ENCODE results near the gene SLC22A13.

DNA sequence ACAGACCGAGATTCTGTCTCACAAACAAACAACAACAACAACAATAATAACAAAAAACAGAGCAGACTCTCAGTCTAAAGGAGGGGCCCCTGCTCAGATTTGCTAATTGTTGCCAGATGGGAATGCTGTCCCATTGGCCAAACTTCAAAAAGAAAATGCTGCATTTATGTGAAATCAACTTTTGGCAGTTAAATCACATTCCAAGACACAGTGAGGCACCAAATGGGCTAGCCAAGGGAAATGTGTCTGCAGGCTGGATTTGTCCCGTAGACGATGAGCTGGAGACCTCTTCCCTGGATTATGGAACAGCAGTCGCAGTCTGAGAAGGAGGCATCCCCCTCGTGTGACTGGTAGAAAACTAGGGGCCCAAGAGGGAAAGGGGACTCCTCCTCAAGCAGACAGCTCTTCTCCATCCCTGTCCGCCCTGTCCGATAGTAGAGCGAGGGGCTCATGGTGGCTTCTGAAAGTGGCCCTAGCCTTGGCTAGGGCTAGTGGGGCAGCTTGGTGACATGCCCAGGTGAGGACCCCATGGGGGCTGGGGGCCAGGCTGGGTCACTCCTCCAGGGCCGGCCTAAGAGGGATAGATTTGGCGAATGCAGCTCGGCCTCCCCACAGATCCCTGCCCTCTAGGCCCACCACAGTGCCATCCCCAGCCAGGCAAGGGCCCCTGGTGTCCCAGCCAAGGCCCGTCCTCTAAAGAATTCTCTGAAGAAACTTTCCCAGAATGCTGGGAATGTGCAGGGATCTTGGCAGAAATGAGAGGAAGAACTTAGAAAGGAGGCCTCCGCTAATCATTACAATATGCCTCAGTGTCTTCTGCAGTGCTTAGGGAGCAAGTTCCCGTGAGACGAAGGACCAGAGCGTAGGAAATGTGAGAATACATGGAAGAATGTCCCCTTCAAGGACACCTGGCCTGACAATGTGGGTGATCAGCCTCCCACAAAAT, 18.5 kb downstream of the SLC22A13 start:
- TF ChIP-seq, protein P1, sequence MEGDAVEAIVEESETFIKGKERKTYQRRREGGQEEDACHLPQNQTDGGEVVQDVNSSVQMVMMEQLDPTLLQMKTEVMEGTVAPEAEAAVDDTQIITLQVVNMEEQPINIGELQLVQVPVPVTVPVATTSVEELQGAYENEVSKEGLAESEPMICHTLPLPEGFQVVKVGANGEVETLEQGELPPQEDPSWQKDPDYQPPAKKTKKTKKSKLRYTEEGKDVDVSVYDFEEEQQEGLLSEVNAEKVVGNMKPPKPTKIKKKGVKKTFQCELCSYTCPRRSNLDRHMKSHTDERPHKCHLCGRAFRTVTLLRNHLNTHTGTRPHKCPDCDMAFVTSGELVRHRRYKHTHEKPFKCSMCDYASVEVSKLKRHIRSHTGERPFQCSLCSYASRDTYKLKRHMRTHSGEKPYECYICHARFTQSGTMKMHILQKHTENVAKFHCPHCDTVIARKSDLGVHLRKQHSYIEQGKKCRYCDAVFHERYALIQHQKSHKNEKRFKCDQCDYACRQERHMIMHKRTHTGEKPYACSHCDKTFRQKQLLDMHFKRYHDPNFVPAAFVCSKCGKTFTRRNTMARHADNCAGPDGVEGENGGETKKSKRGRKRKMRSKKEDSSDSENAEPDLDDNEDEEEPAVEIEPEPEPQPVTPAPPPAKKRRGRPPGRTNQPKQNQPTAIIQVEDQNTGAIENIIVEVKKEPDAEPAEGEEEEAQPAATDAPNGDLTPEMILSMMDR (conservative IDR thresholded peaks at IDR 0.05 in 1 of 2, IDR thresholded peaks at IDR 0.05 in 1 of 2; ENCODE audit: low read depth in 1 of 2, low read length in 2 of 2) = no peak
- TF ChIP-seq EZH2 (IDR thresholded peaks at IDR 0.05; ENCODE audit: low read length, missing control alignments) = no peak
